GM21423 (cell line): ENCODE data around the gene WDR82.
"Not testable (repeated sequence)": the region's sequence is repeated elsewhere in the genome, so short reads cannot be mapped to it uniquely, and the experiment has no call there.

Experiments
- ATAC-seq: cut with Tn5 transposase; IDR thresholded peaks from one replicate; pipeline ENCODE4 v1.9.1; 2021; ENCODE audit warnings: mild to moderate bottlenecking, moderate library complexity; ENCODE audit not compliant: unreplicated experiment

WDR82 gene

GRCh38 chr3:52289747-52290595, 11.5 kb upstream of the WDR82 start:
- ATAC-seq: no peak

- ATAC-seq: no peak
Observed at GRCh38 chr3:52289338-52289746, 10.9 kb upstream of the WDR82 start.

GRCh38 chr3:52288674-52289073, 10.2 kb upstream of the WDR82 start:
- ATAC-seq: no peak

GRCh38 chr3:52286777-52287110, 8.3 kb upstream of the WDR82 start:
- no peak for ATAC-seq

- ATAC-seq: not testable (repeated sequence)
Observed at GRCh38 chr3:52284051-52284450, 5.6 kb upstream of the WDR82 start.

GRCh38 chr3:52283306-52283705, 4.9 kb upstream of the WDR82 start:
- ATAC-seq: no peak

GRCh38 chr3:52281981-52282801, 3.7 kb upstream of the WDR82 start:
- no peak for ATAC-seq

GRCh38 chr3:52280050-52280461, 1.6 kb upstream of the WDR82 start:
- no peak for ATAC-seq

- ATAC-seq: no peak
Observed at GRCh38 chr3:52279596-52279995, 1.1 kb upstream of the WDR82 start.

- peak; percentile 56 for ATAC-seq
Observed at GRCh38 chr3:52277972-52278509, 408 bp downstream of the WDR82 start.

GRCh38 chr3:52277071-52277964, 1.1 kb downstream of the WDR82 start:
- no peak for ATAC-seq

GRCh38 chr3:52274781-52275180, 3.7 kb downstream of the WDR82 start:
- ATAC-seq: not testable (repeated sequence)

GRCh38 chr3:52272831-52273230, 5.6 kb downstream of the WDR82 start:
- no peak for ATAC-seq

- ATAC-seq: not testable (repeated sequence)
Observed at GRCh38 chr3:52272172-52272571, 6.3 kb downstream of the WDR82 start.

GRCh38 chr3:52270252-52270754, 8.1 kb downstream of the WDR82 start:
- ATAC-seq: no peak

GRCh38 chr3:52269776-52270175, 8.7 kb downstream of the WDR82 start:
- no peak for ATAC-seq

- no peak for ATAC-seq
Observed at GRCh38 chr3:52268036-52268435, 10.4 kb downstream of the WDR82 start.

- ATAC-seq: no peak
Observed at GRCh38 chr3:52265387-52265786, 13.1 kb downstream of the WDR82 start.

GRCh38 chr3:52262447-52262846, 16.0 kb downstream of the WDR82 start:
- ATAC-seq: no peak

GRCh38 chr3:52259448-52259847, 19.0 kb downstream of the WDR82 start:
- ATAC-seq: no peak

- ATAC-seq: no peak
Observed at GRCh38 chr3:52259035-52259434, 19.4 kb downstream of the WDR82 start.
